ENCODE results near the gene LY86.

- TF ChIP-seq, protein P1, sequence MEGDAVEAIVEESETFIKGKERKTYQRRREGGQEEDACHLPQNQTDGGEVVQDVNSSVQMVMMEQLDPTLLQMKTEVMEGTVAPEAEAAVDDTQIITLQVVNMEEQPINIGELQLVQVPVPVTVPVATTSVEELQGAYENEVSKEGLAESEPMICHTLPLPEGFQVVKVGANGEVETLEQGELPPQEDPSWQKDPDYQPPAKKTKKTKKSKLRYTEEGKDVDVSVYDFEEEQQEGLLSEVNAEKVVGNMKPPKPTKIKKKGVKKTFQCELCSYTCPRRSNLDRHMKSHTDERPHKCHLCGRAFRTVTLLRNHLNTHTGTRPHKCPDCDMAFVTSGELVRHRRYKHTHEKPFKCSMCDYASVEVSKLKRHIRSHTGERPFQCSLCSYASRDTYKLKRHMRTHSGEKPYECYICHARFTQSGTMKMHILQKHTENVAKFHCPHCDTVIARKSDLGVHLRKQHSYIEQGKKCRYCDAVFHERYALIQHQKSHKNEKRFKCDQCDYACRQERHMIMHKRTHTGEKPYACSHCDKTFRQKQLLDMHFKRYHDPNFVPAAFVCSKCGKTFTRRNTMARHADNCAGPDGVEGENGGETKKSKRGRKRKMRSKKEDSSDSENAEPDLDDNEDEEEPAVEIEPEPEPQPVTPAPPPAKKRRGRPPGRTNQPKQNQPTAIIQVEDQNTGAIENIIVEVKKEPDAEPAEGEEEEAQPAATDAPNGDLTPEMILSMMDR (IDR thresholded peaks at IDR 0.05): no peak
- TF ChIP-seq POLR2A (IDR thresholded peaks at IDR 0.05; ENCODE audit: low read depth): no peak
These were observed 13.4 kb upstream of the LY86 start for GRCh38 chr6:6575143-6575542.
